Lung (tissue), 12 donors: Measurements from ENCODE around the gene DAAM1. TPM values are rescaled to one million over a fixed set of nuclear protein-coding genes. Genes with fewer than 3 reads are reported as not detected.

Source experiments
- ATAC-seq: fragments of 200-7000 bp; cut with Tn5 transposase; one replicate; pipeline ENCODE4 v1.9.1; 2020; ENCODE audit warnings: moderate number of reproducible peaks; ENCODE audit not compliant: insufficient read depth, low FRiP score
- DNase-seq, 3 donors: peaks; one replicate each; pipeline ENCODE4 v3.0.0-alpha.2; 2013 to 2017
- H3K27ac ChIP-seq, 2 donors: one replicate each; pipeline ENCODE4 v1.5.1; 2013; ENCODE audit warnings: mild to moderate bottlenecking in 2 of 2, moderate library complexity in 2 of 2, control low read depth in 1 of 2, inconsistent platforms in 1 of 2, low read depth in 1 of 2, low read length in 1 of 2
- H3K27me3 ChIP-seq, 3 donors: one replicate each; pipeline ENCODE4 v1.5.1; 2013; ENCODE audit warnings: low read length in 2 of 3; ENCODE audit not compliant: control insufficient read depth in 3 of 3, insufficient read depth in 3 of 3
- H3K36me3 ChIP-seq, 4 donors: one replicate each; pipeline ENCODE4 v1.5.1; 2013; ENCODE audit warnings: low read length in 4 of 4, mild to moderate bottlenecking in 1 of 4, moderate library complexity in 1 of 4; ENCODE audit not compliant: control insufficient read depth in 4 of 4, insufficient read depth in 4 of 4
- H3K4me1 ChIP-seq, 5 donors: one replicate each; pipeline ENCODE4 v1.5.1; 2013; ENCODE audit warnings: low read length in 5 of 5, mild to moderate bottlenecking in 2 of 5, moderate library complexity in 1 of 5; ENCODE audit not compliant: control insufficient read depth in 5 of 5, insufficient read depth in 5 of 5
- H3K4me3 ChIP-seq: one replicate; pipeline ENCODE4 v1.5.1; 2013; ENCODE audit warnings: mild to moderate bottlenecking, control low read depth, moderate library complexity
- H3K9ac ChIP-seq, 2 donors: one replicate each; pipeline ENCODE4 v1.5.1; 2013; ENCODE audit warnings: low read length in 2 of 2, control low read depth in 1 of 2; ENCODE audit not compliant: insufficient read depth in 1 of 2
- H3K9me3 ChIP-seq, 4 donors: one replicate each; pipeline ENCODE4 v1.5.1; 2013; ENCODE audit warnings: low read length in 3 of 4, mild to moderate bottlenecking in 1 of 4, moderate library complexity in 1 of 4; ENCODE audit not compliant: control insufficient read depth in 4 of 4, insufficient read depth in 3 of 4
- CTCF ChIP-seq: IDR thresholded peaks from 2 replicates; pipeline ENCODE4 v1.5.1; 2012; ENCODE audit warnings: mild to moderate bottlenecking; ENCODE audit errors: control extremely low read depth, extremely low read depth
- WGBS, 2 donors: extraction: QIAGEN DNeasy Blood & Tissue Kit; methylation state at CpG; one replicate each; pipeline ENCODE4 v1.1.7; 2013; 5-methylcytosine and 5-hydroxymethylcytosine counted together
- polyA plus RNA-seq, 2 donors: library from polyadenylated mRNA; stranded (reverse); fragments of 200-250 nt; gene quantifications; one replicate each; pipeline ENCODE4 v1.2.1, GENCODE V29; 2013
- total RNA-seq, 2 donors: library from RNA; depleted of rRNA in 1 of 2; stranded (reverse); fragments of >200 nt in 1 of 2; gene quantifications; one replicate each; pipeline ENCODE4 v1.2.1, GENCODE V29; 2014 to 2021
- donor health status: control.
- donor health status: control.
- donor health status: Bipolar disorder and iron deficiency.
- donor health status: healthy.
- donor health status: DM: yes; HTN: yes; CAD: no.

The DAAM1 gene
- total and polyA plus RNA-seq, 4 donors = 10.3 to 84.6 (median 32.6) TPM

GRCh38 chr14:59354666-59355065 is 166.2 kb downstream of the DAAM1 start:
- Histone ChIP-seq H3K4me3 (no peak overlapping the region), H3K4me1 (peaks cover 0 to 5% (median 2%) of the 10 kb centered on the region in 5 donors), H3K9me3 (no peaks in the 10 kb centered on the region), H3K36me3 (peaks cover 11 to 53% (median 19%) of the 10 kb centered on the region in 4 donors), H3K27ac (peak overlapping the region; percentile 49 to 59), H3K27me3 (no peaks in the 10 kb centered on the region), H3K9ac (no peak overlapping the region)
- ATAC-seq (no peak), DNase-seq (no peak)
- TF ChIP-seq CTCF = no peak
- 90 to 96% methylated on average over 3 of the region's 3 CpGs for WGBS, 2 donors

GRCh38 chr14:59355091-59355490 is 166.6 kb downstream of the DAAM1 start:
- WGBS, 2 donors = 88 to 92% methylated on average over 3 of the region's 3 CpGs
- no peak for ATAC-seq
- H3K4me3 ChIP-seq = no peak overlapping the region
- no peak overlapping the region for H3K9ac ChIP-seq
- DNase-seq = no peak
- H3K4me1 ChIP-seq = peaks cover 0 to 5% (median 0%) of the 10 kb centered on the region in 5 donors
- no peaks in the 10 kb centered on the region for H3K9me3 ChIP-seq
- no peak for TF ChIP-seq CTCF
- peak overlapping the region in 1 of 2 donors; percentile 49 for H3K27ac ChIP-seq
- H3K36me3 ChIP-seq = peaks cover 11 to 52% (median 19%) of the 10 kb centered on the region in 4 donors
- H3K27me3 ChIP-seq = no peaks in the 10 kb centered on the region

GRCh38 chr14:59356312-59356711 is 167.8 kb downstream of the DAAM1 start:
- Histone ChIP-seq H3K4me1 (peaks cover 0 to 9% (median 0%) of the 10 kb centered on the region in 5 donors), H3K27me3 (no peaks in the 10 kb centered on the region), H3K9me3 (no peaks in the 10 kb centered on the region), H3K4me3 (no peak overlapping the region), H3K27ac (peak overlapping the region; percentile 23 to 40), H3K36me3 (peaks cover 9 to 50% (median 19%) of the 10 kb centered on the region in 4 donors), H3K9ac (no peak overlapping the region)
- no peak for DNase-seq
- TF ChIP-seq CTCF = no peak
- ATAC-seq = no peak
- WGBS, 2 donors = 62 to 82% methylated on average over 2 of the region's 2 CpGs

- ATAC-seq = no peak
- no peak overlapping the region for H3K4me3 ChIP-seq
- no peaks in the 10 kb centered on the region for H3K27me3 ChIP-seq
- TF ChIP-seq CTCF = no peak
- DNase-seq = no peak
- no peaks in the 10 kb centered on the region for H3K9me3 ChIP-seq
- no peak overlapping the region for H3K9ac ChIP-seq
- peaks cover 0 to 12% (median 0%) of the 10 kb centered on the region in 5 donors for H3K4me1 ChIP-seq
- H3K36me3 ChIP-seq = peaks cover 9 to 48% (median 20%) of the 10 kb centered on the region in 4 donors
- WGBS, 2 donors = 91% methylated on average over 3 of the region's 3 CpGs
- peak overlapping the region in 1 of 2 donors; percentile 40 for H3K27ac ChIP-seq
These were observed 168.3 kb downstream of the DAAM1 start for GRCh38 chr14:59356767-59357166.
